Hepatocyte (in vitro differentiated cells): ENCODE measurements around the gene PAFAH1B1. TPM values are rescaled to one million over a fixed set of nuclear protein-coding genes. Genes with fewer than 3 reads are reported as not detected.

Experiments used
- DNase-seq: peaks from one replicate; pipeline ENCODE4 v3.0.0-alpha.2; 2016; ENCODE audit warnings: low spot score
- H2AFZ ChIP-seq: fragments of 200-600 bp; sonication (generic); 2 replicates; pipeline ENCODE4 v1.6.0; 2016; ENCODE audit warnings: antibody characterized with exemption, mild to moderate bottlenecking
- H3K27ac ChIP-seq: fragments of 200-600 bp; sonication (generic); 2 replicates; pipeline ENCODE4 v1.5.1; 2016; ENCODE audit warnings: mild to moderate bottlenecking
- H3K27me3 ChIP-seq: fragments of 200-600 bp; sonication (generic); 2 replicates; pipeline ENCODE4 v1.6.1; 2016
- H3K36me3 ChIP-seq: fragments of 200-600 bp; sonication (generic); replicated peaks from 2 replicates; pipeline ENCODE4 v1.5.1; 2016; ENCODE audit warnings: low read depth; ENCODE audit not compliant: insufficient read depth
- H3K4me1 ChIP-seq: fragments of 200-600 bp; sonication (generic); 2 replicates; pipeline ENCODE4 v1.5.1; 2016; ENCODE audit warnings: mild to moderate bottlenecking, moderate library complexity; ENCODE audit not compliant: insufficient read depth
- H3K4me2 ChIP-seq: fragments of 200-600 bp; sonication (generic); 2 replicates; pipeline ENCODE4 v1.6.0; 2016
- H3K4me3 ChIP-seq: fragments of 200-600 bp; sonication (generic); 2 replicates; pipeline ENCODE4 v1.5.1; 2016; ENCODE audit warnings: mild to moderate bottlenecking
- H3K79me2 ChIP-seq: fragments of 200-600 bp; sonication (generic); 2 replicates; pipeline ENCODE4 v1.6.0; 2017; ENCODE audit warnings: mild to moderate bottlenecking
- H3K9me2 ChIP-seq: fragments of 200-600 bp; sonication (generic); replicated peaks from 2 replicates; pipeline ENCODE4 v1.6.0; 2017; ENCODE audit warnings: mild to moderate bottlenecking; ENCODE audit not compliant: insufficient read depth
- H3K9me3 ChIP-seq: fragments of 200-600 bp; sonication (generic); 2 replicates; pipeline ENCODE4 v1.5.1; 2016; ENCODE audit warnings: low read depth, mild to moderate bottlenecking
- H4K20me1 ChIP-seq: fragments of 200-600 bp; sonication (generic); 2 replicates; pipeline ENCODE4 v1.6.0; 2016; ENCODE audit warnings: mild to moderate bottlenecking; ENCODE audit not compliant: insufficient read depth, poor library complexity, severe bottlenecking
- CTCF ChIP-seq: fragments of 200-600 bp; sonication (generic); IDR thresholded peaks from 2 replicates; pipeline ENCODE4 v1.5.1; 2016; ENCODE audit warnings: antibody characterized with exemption, mild to moderate bottlenecking; ENCODE audit not compliant: poor library complexity
- EZH2 ChIP-seq: fragments of 200-600 bp; sonication (generic); IDR thresholded peaks from 2 replicates; pipeline ENCODE4 v1.6.1; 2016; ENCODE audit warnings: antibody characterized with exemption, mild to moderate bottlenecking, borderline replicate concordance
- EZH2phosphoT487 ChIP-seq: fragments of 200-600 bp; sonication (generic); IDR thresholded peaks from one replicate; pipeline ENCODE4 v1.6.1; 2018; ENCODE audit warnings: antibody characterized with exemption, mild to moderate bottlenecking, low read depth, moderate library complexity; ENCODE audit not compliant: unreplicated experiment, severe bottlenecking
- WGBS: methylation state at CpG from one replicate; pipeline ENCODE4 v1.1.6; 2016; ENCODE audit warnings: low lambda C conversion rate; ENCODE audit errors: missing lambda C conversion rate; 5-methylcytosine and 5-hydroxymethylcytosine counted together
- polyA plus RNA-seq: library from polyadenylated mRNA; unstranded; fragments of >200 nt; fragmentation: Nextera tagmentation; extraction: Ambion mirVana; gene quantifications from 2 replicates; pipeline ENCODE4 v1.2.1, GENCODE V29; 2016
- total RNA-seq: library from RNA; depleted of rRNA; stranded (reverse); fragments of >200 nt; gene quantifications from 2 replicates; pipeline ENCODE4 v1.2.3, GENCODE V29; 2014

The PAFAH1B1 gene
- total and polyA plus RNA-seq, 2 experiments from 2014 or later, result 37.5 to 91.8 TPM

- peaks cover 16% of the 10 kb centered on the region for H3K27me3 ChIP-seq
- H2AFZ ChIP-seq, result no peak overlapping the region
- DNase-seq, result peak; percentile 71
These were observed 131.3 kb downstream of the PAFAH1B1 start for GRCh38 chr17:2724784-2725164.

GRCh38 chr17:2730764-2731353 lies 137.4 kb downstream of the PAFAH1B1 start:
- no peak overlapping the region for H3K4me3 ChIP-seq
- H4K20me1 ChIP-seq, result no peaks in the 10 kb centered on the region
- WGBS, result 88% methylated on average over 16 of the region's 17 CpGs
- H3K79me2 ChIP-seq, result no peaks in the 10 kb centered on the region
- H3K27ac ChIP-seq, result no peak overlapping the region
- no peaks in the 10 kb centered on the region for H3K27me3 ChIP-seq
- H3K36me3 ChIP-seq, result no peaks in the 10 kb centered on the region
- H3K4me1 ChIP-seq, result no peaks in the 10 kb centered on the region
- H3K9me3 ChIP-seq, result no peaks in the 10 kb centered on the region
- no peak for DNase-seq
- H2AFZ ChIP-seq, result no peak overlapping the region
- H3K4me2 ChIP-seq, result no peak overlapping the region
- TF ChIP-seq CTCF (no peak), EZH2 (no peak), EZH2phosphoT487 (no peak)
- no peaks in the 10 kb centered on the region for H3K9me2 ChIP-seq

More at GRCh38 chr17:2724784-2725164, 131.3 kb downstream of the PAFAH1B1 start:
- WGBS, result 8% methylated on average over 19 of the region's 40 CpGs
- TF ChIP-seq CTCF (no peak), EZH2phosphoT487 (no peak), EZH2 (no peak)
- Histone ChIP-seq H3K4me1 (peaks cover 3% of the 10 kb centered on the region), H3K4me3 (no peak overlapping the region), H3K9me2 (no peaks in the 10 kb centered on the region), H3K9me3 (no peaks in the 10 kb centered on the region), H4K20me1 (no peaks in the 10 kb centered on the region), H3K36me3 (no peaks in the 10 kb centered on the region), H3K4me2 (peak overlapping the region; percentile 83), H3K27ac (no peak overlapping the region), H3K79me2 (no peaks in the 10 kb centered on the region)

GRCh38 chr17:2731807-2732206 lies 138.4 kb downstream of the PAFAH1B1 start:
- Histone ChIP-seq H3K4me2 (no peak overlapping the region), H3K9me3 (no peaks in the 10 kb centered on the region), H3K4me3 (no peak overlapping the region), H3K27ac (no peak overlapping the region), H4K20me1 (no peaks in the 10 kb centered on the region), H2AFZ (no peak overlapping the region), H3K27me3 (no peaks in the 10 kb centered on the region), H3K79me2 (no peaks in the 10 kb centered on the region), H3K9me2 (no peaks in the 10 kb centered on the region), H3K4me1 (no peaks in the 10 kb centered on the region), H3K36me3 (no peaks in the 10 kb centered on the region)
- no peak for TF ChIP-seq EZH2phosphoT487
- TF ChIP-seq EZH2, result no peak
- TF ChIP-seq CTCF, result no peak
- no peak for DNase-seq
- WGBS, result 89% methylated on average over 10 of the region's 10 CpGs

- DNase-seq, result no peak
- Histone ChIP-seq H3K9me3 (no peaks in the 10 kb centered on the region), H3K4me3 (no peak overlapping the region), H3K4me2 (no peak overlapping the region), H3K27me3 (no peaks in the 10 kb centered on the region), H2AFZ (no peak overlapping the region), H3K9me2 (no peaks in the 10 kb centered on the region), H3K4me1 (no peaks in the 10 kb centered on the region), H3K79me2 (no peaks in the 10 kb centered on the region), H4K20me1 (no peaks in the 10 kb centered on the region), H3K27ac (no peak overlapping the region), H3K36me3 (no peaks in the 10 kb centered on the region)
- WGBS, result 87% methylated on average over 10 of the region's 10 CpGs
- TF ChIP-seq CTCF, result no peak
- TF ChIP-seq EZH2, result no peak
- TF ChIP-seq EZH2phosphoT487, result no peak
These were observed 141.5 kb downstream of the PAFAH1B1 start for GRCh38 chr17:2734939-2735338.
